ENCODE data around the gene GCGR. TPM values are rescaled to one million over a fixed set of nuclear protein-coding genes. Genes with fewer than 3 reads are reported as not detected.

Gene GCGR
- polyA plus RNA-seq, 1 donor from 2014 or later: not detected

DNA sequence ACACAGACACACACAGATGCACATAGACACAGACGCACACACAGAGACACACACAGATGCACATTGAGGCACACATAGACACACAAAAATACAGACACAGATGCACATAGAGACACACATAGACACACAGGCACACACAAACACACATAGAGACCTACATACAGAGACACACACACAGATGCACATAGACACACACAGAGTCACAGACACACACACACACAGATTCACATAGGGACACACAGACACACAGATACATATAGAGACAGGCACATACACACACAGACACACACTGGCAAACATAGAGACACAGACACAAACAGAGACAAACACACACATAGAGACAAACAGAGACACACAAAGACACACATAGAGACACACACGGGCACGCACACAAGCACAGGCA lies 9.9 kb upstream of the GCGR start:
- TF ChIP-seq, protein P1, sequence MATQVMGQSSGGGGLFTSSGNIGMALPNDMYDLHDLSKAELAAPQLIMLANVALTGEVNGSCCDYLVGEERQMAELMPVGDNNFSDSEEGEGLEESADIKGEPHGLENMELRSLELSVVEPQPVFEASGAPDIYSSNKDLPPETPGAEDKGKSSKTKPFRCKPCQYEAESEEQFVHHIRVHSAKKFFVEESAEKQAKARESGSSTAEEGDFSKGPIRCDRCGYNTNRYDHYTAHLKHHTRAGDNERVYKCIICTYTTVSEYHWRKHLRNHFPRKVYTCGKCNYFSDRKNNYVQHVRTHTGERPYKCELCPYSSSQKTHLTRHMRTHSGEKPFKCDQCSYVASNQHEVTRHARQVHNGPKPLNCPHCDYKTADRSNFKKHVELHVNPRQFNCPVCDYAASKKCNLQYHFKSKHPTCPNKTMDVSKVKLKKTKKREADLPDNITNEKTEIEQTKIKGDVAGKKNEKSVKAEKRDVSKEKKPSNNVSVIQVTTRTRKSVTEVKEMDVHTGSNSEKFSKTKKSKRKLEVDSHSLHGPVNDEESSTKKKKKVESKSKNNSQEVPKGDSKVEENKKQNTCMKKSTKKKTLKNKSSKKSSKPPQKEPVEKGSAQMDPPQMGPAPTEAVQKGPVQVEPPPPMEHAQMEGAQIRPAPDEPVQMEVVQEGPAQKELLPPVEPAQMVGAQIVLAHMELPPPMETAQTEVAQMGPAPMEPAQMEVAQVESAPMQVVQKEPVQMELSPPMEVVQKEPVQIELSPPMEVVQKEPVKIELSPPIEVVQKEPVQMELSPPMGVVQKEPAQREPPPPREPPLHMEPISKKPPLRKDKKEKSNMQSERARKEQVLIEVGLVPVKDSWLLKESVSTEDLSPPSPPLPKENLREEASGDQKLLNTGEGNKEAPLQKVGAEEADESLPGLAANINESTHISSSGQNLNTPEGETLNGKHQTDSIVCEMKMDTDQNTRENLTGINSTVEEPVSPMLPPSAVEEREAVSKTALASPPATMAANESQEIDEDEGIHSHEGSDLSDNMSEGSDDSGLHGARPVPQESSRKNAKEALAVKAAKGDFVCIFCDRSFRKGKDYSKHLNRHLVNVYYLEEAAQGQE (IDR thresholded peaks at IDR 0.05; ENCODE audit: borderline replicate concordance): no peak
- TF ChIP-seq POLR2AphosphoS5 (IDR thresholded peaks at IDR 0.05) (no peak), CTCF (IDR thresholded peaks at IDR 0.05; ENCODE audit: poor library complexity, severe bottlenecking) (no peak), EZH2 (IDR thresholded peaks at IDR 0.05; ENCODE audit: borderline replicate concordance, insufficient read depth, low read length, poor library complexity, severe bottlenecking) (no peak)
- H3K9ac ChIP-seq (ENCODE audit: low read length): no peak overlapping the region
- H3F3A ChIP-seq (ENCODE audit: insufficient read depth, low read length, poor library complexity, severe bottlenecking): no peaks in the 10 kb centered on the region
- H2AFZ ChIP-seq (ENCODE audit: low read depth, low read length): no peak overlapping the region
- H4K20me1 ChIP-seq (ENCODE audit: insufficient read depth): no peaks in the 10 kb centered on the region
- H3K9me2 ChIP-seq (ENCODE audit: insufficient read depth, low read length): no peaks in the 10 kb centered on the region
- H3K27me3 ChIP-seq (ENCODE audit: insufficient read depth, low read depth, low read length): no peaks in the 10 kb centered on the region
- H3K4me2 ChIP-seq (ENCODE audit: low read length): no peak overlapping the region
- no peaks in the 10 kb centered on the region for H3K9me3 ChIP-seq (ENCODE audit: low read length)
- no peaks in the 10 kb centered on the region for H3K36me3 ChIP-seq (ENCODE audit: insufficient read depth, low read length)
- H3K4me3 ChIP-seq (ENCODE audit: low read length): no peak overlapping the region
- no peak overlapping the region for H3K27ac ChIP-seq (ENCODE audit: low read length)
- H3K79me2 ChIP-seq (replicated peaks; ENCODE audit: insufficient read depth, low read length): no peaks in the 10 kb centered on the region

DNA sequence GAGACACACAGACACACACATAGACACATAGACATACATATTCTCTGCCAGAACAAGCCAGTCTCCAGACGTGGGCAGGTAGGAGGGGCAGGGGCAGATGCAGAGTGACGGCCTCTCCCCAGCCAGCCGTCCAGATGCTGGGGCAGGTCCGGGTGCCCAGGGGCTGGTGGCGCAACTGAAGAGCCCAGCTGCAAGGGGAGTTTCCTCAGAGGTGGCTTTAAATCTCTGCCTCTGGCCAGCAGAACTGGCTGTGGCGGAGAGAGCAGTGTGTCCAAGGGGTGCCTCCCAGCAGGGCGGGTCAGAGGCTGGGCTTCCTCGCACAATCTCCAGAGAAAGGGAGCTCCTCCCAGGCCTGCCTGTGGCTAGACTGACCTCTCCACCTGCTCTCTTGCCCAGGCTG lies 9.4 kb upstream of the GCGR start:
- no peaks in the 10 kb centered on the region for H3K36me3 ChIP-seq (ENCODE audit: insufficient read depth, low read length)
- H3K27me3 ChIP-seq (ENCODE audit: insufficient read depth, low read depth, low read length): no peaks in the 10 kb centered on the region
- TF ChIP-seq POLR2AphosphoS5 (IDR thresholded peaks at IDR 0.05) (no peak), RAD21 (conservative IDR thresholded peaks at IDR 0.05) (no peak), EP300 (conservative IDR thresholded peaks at IDR 0.05; ENCODE audit: poor library complexity, severe bottlenecking) (no peak), TAF1 (IDR thresholded peaks at IDR 0.05; ENCODE audit: low read depth) (no peak), EZH2 (IDR thresholded peaks at IDR 0.05; ENCODE audit: borderline replicate concordance, insufficient read depth, low read length, poor library complexity, severe bottlenecking) (no peak)
- TF ChIP-seq, protein P1 (IDR thresholded peaks at IDR 0.05; ENCODE audit: borderline replicate concordance): no peak
- no peak overlapping the region for H2AFZ ChIP-seq (ENCODE audit: low read depth, low read length)
- H3K9ac ChIP-seq (ENCODE audit: low read length): no peak overlapping the region
- H3K4me3 ChIP-seq (ENCODE audit: low read length): no peak overlapping the region
- H4K20me1 ChIP-seq (ENCODE audit: insufficient read depth): no peaks in the 10 kb centered on the region
- H3K27ac ChIP-seq (ENCODE audit: low read length): no peak overlapping the region
- H3F3A ChIP-seq (ENCODE audit: insufficient read depth, low read length, poor library complexity, severe bottlenecking): no peaks in the 10 kb centered on the region
- no peaks in the 10 kb centered on the region for H3K9me2 ChIP-seq (ENCODE audit: insufficient read depth, low read length)
- no peak overlapping the region for H3K4me2 ChIP-seq (ENCODE audit: low read length)
- H3K79me2 ChIP-seq (replicated peaks; ENCODE audit: insufficient read depth, low read length): no peaks in the 10 kb centered on the region
- no peaks in the 10 kb centered on the region for H3K9me3 ChIP-seq (ENCODE audit: low read length)
